GM12873 (cell line): ENCODE results near the gene FNDC3B.

ENCODE experiments used
- CTCF ChIP-seq: IDR thresholded peaks from 2 replicates; pipeline ENCODE4 v1.5.1; 2012; ENCODE audit warnings: low read depth, mild to moderate bottlenecking, moderate library complexity, low read length, control low read depth; ENCODE audit not compliant: insufficient read depth; ENCODE audit errors: missing control alignments

FNDC3B gene

GRCh38 chr3:172387728-172388127, 348.4 kb downstream of the FNDC3B start:
- TF ChIP-seq CTCF, result no peak

GRCh38 chr3:172388412-172389078, 349.2 kb downstream of the FNDC3B start:
- no peak for TF ChIP-seq CTCF

- no peak for TF ChIP-seq CTCF
Observed at GRCh38 chr3:172390792-172391191, 351.4 kb downstream of the FNDC3B start.

GRCh38 chr3:172391592-172392302, 352.4 kb downstream of the FNDC3B start:
- TF ChIP-seq CTCF, result no peak

- TF ChIP-seq CTCF, result no peak
Observed at GRCh38 chr3:172394692-172395091, 355.3 kb downstream of the FNDC3B start.

- TF ChIP-seq CTCF, result no peak
Observed at GRCh38 chr3:172396400-172396799, 357.0 kb downstream of the FNDC3B start.

GRCh38 chr3:172397716-172398405, 358.5 kb downstream of the FNDC3B start:
- TF ChIP-seq CTCF, result no peak
